HG03045 (cell line): ENCODE measurements around the gene DSG2.
"Not testable (repeated sequence)": the region's sequence is repeated elsewhere in the genome, so short reads cannot be mapped to it uniquely, and the experiment has no call there.

Experiments used
- ATAC-seq: cut with Tn5 transposase; IDR thresholded peaks from one replicate; pipeline ENCODE4 v1.9.1; 2021; ENCODE audit warnings: mild to moderate bottlenecking, moderate library complexity; ENCODE audit not compliant: unreplicated experiment

DSG2 gene

GRCh38 chr18:31498574-31499524 lies 872 bp downstream of the DSG2 start:
- no peak for ATAC-seq

- peak; percentile 78 for ATAC-seq
Measured at GRCh38 chr18:31500051-31500688, 2.2 kb downstream of the DSG2 start.

- no peak for ATAC-seq
Measured at GRCh38 chr18:31503011-31503410, 5.0 kb downstream of the DSG2 start.

GRCh38 chr18:31504455-31505147 lies 6.6 kb downstream of the DSG2 start:
- ATAC-seq = no peak

- no peak for ATAC-seq
Measured at GRCh38 chr18:31505156-31505555, 7.2 kb downstream of the DSG2 start.

- ATAC-seq = no peak
Measured at GRCh38 chr18:31506024-31506742, 8.2 kb downstream of the DSG2 start.

- not testable (repeated sequence) for ATAC-seq
Measured at GRCh38 chr18:31507124-31507523, 9.1 kb downstream of the DSG2 start.

GRCh38 chr18:31508781-31509180 lies 10.8 kb downstream of the DSG2 start:
- ATAC-seq = no peak

GRCh38 chr18:31509571-31509970 lies 11.6 kb downstream of the DSG2 start:
- ATAC-seq = no peak

GRCh38 chr18:31510319-31510718 lies 12.3 kb downstream of the DSG2 start:
- no peak for ATAC-seq

- no peak for ATAC-seq
Measured at GRCh38 chr18:31511098-31511497, 13.1 kb downstream of the DSG2 start.

GRCh38 chr18:31512203-31512764 lies 14.3 kb downstream of the DSG2 start:
- ATAC-seq = no peak

GRCh38 chr18:31513189-31513935 lies 15.4 kb downstream of the DSG2 start:
- no peak for ATAC-seq

- no peak for ATAC-seq
Measured at GRCh38 chr18:31516437-31516836, 18.5 kb downstream of the DSG2 start.

GRCh38 chr18:31526374-31526773 lies 28.4 kb downstream of the DSG2 start:
- ATAC-seq = no peak

- ATAC-seq = no peak
Measured at GRCh38 chr18:31533236-31533635, 35.3 kb downstream of the DSG2 start.

GRCh38 chr18:31538837-31539236 lies 40.9 kb downstream of the DSG2 start:
- no peak for ATAC-seq

GRCh38 chr18:31546476-31546875 lies 48.5 kb downstream of the DSG2 start:
- ATAC-seq = no peak

GRCh38 chr18:31548853-31549252 lies 50.9 kb downstream of the DSG2 start:
- no peak for ATAC-seq

- no peak for ATAC-seq
Measured at GRCh38 chr18:31549416-31549815, 51.4 kb downstream of the DSG2 start.
